Upper lobe of left lung (tissue), 6 donors: ENCODE measurements around the gene GALNT15. TPM values are rescaled to one million over a fixed set of nuclear protein-coding genes. Genes with fewer than 3 reads are reported as not detected.

Experiments used
- ATAC-seq, 2 donors: fragments of 200-7000 bp; cut with Tn5 transposase; one replicate each; pipeline ENCODE4 v1.9.1; 2022; ENCODE audit warnings: mild to moderate bottlenecking in 2 of 2, moderate library complexity in 2 of 2; ENCODE audit not compliant: low FRiP score in 2 of 2
- DNase-seq, 2 donors: peaks; one replicate each; pipeline ENCODE4 v3.0.0-alpha.2; 2019 to 2020
- H3K27ac ChIP-seq, 4 donors: fragments of 200-600 bp; sonication (generic); one replicate each; pipeline ENCODE4 v1.5.1; 2016 to 2019
- H3K27me3 ChIP-seq, 4 donors: fragments of 200-600 bp; sonication (generic); one replicate each; pipeline ENCODE4 v1.5.1; 2017 to 2019
- H3K36me3 ChIP-seq, 4 donors: fragments of 200-600 bp; sonication (generic); one replicate each; pipeline ENCODE4 v1.5.1; 2016 to 2019
- H3K4me1 ChIP-seq, 4 donors: fragments of 200-600 bp; sonication (generic); one replicate each; pipeline ENCODE4 v1.5.1; 2018 to 2019
- H3K4me3 ChIP-seq, 4 donors: fragments of 200-600 bp; sonication (generic); one replicate each; pipeline ENCODE4 v1.5.1; 2017 to 2019; ENCODE audit warnings: mild to moderate bottlenecking in 2 of 4, moderate library complexity in 1 of 4
- H3K9me3 ChIP-seq, 4 donors: fragments of 200-600 bp; sonication (generic); one replicate each; pipeline ENCODE4 v1.5.1; 2018 to 2019
- EP300 ChIP-seq, 4 donors: sonication (generic); formaldehyde crosslinking; IDR thresholded peaks; one replicate each; pipeline ENCODE4 v1.5.1; 2017; ENCODE audit warnings: antibody characterized with exemption in 4 of 4, control low read depth in 2 of 4
- POLR2A ChIP-seq, 4 donors: fragments of 450-650 bp; IDR thresholded peaks; one replicate each; pipeline ENCODE4 v1.5.1; 2016 to 2017; ENCODE audit warnings: antibody characterized with exemption in 4 of 4, mild to moderate bottlenecking in 2 of 4
- POLR2AphosphoS5 ChIP-seq, 2 donors: sonication (generic); formaldehyde crosslinking; IDR thresholded peaks; one replicate each; pipeline ENCODE4 v1.5.1; 2017; ENCODE audit warnings: antibody characterized with exemption in 2 of 2
- WGBS, 2 donors: methylation state at CpG; one replicate each; pipeline ENCODE4 v1.1.5; 2017 to 2018; 5-methylcytosine and 5-hydroxymethylcytosine counted together
- total RNA-seq, 6 donors: library from RNA; depleted of rRNA in 4 of 6; stranded (reverse); fragments of >200 nt in 4 of 6; gene quantifications; one replicate each; pipeline versions ENCODE4 v1.1.0 to v1.2.1, GENCODE V29; 2016 to 2021
- TF ChIP-seq, protein P1 (sequence below), 6 experiments: fragments of 450-650 bp in 4 of 6; fragments of 200-600 bp in 2 of 6; sonication (generic) in 2 of 6; IDR thresholded peaks; one replicate each; pipeline ENCODE4 v1.5.1; 2016 to 2019; ENCODE audit warnings: antibody characterized with exemption in 6 of 6
- donor health status: DM: no; HTN: no; CAD: no; lungs with moderate emphysema.
- donor health status: DM: no; HTN: yes; CAD: no; lungs with severe emphysema.

The GALNT15 gene
- total RNA-seq, 6 donors from 2014 or later: 4.4 to 34.7 (median 11.2) TPM

DNA sequence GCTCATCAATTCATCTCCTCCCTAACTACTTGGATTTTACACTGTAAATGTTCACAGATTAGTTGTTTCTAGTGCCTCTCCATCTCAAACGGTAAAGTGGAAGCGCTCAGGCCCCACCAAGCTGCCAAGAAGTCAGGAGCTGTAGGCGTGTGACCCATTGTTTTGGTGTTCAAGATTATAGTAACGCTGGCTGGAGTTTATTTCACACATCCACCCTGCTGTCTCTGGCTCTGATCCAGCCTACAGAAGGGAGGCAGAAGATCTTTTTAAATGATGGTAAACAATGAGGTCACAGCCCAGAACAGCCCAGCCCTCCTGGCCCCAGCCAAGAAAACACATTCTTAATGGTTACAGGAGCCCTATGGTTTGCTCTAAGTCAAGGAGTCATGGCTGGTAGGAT lies 25.7 kb upstream of the GALNT15 start:
- no peak overlapping the region for H3K4me3 ChIP-seq
- WGBS, 2 donors: 38 to 54% methylated on average over 4 of the region's 4 CpGs
- H3K4me1 ChIP-seq: peaks cover 4 to 21% (median 10%) of the 10 kb centered on the region in 4 donors
- H3K36me3 ChIP-seq: no peaks in the 10 kb centered on the region
- H3K27me3 ChIP-seq: no peaks in the 10 kb centered on the region
- TF ChIP-seq EP300 (IDR thresholded peaks at IDR 0.05) (peak in 2 of 4 donors; percentile 63 to 87), POLR2A (IDR thresholded peaks at IDR 0.05) (no peak), POLR2AphosphoS5 (IDR thresholded peaks at IDR 0.05) (peak; percentile 38 to 82)
- TF ChIP-seq, protein P1, sequence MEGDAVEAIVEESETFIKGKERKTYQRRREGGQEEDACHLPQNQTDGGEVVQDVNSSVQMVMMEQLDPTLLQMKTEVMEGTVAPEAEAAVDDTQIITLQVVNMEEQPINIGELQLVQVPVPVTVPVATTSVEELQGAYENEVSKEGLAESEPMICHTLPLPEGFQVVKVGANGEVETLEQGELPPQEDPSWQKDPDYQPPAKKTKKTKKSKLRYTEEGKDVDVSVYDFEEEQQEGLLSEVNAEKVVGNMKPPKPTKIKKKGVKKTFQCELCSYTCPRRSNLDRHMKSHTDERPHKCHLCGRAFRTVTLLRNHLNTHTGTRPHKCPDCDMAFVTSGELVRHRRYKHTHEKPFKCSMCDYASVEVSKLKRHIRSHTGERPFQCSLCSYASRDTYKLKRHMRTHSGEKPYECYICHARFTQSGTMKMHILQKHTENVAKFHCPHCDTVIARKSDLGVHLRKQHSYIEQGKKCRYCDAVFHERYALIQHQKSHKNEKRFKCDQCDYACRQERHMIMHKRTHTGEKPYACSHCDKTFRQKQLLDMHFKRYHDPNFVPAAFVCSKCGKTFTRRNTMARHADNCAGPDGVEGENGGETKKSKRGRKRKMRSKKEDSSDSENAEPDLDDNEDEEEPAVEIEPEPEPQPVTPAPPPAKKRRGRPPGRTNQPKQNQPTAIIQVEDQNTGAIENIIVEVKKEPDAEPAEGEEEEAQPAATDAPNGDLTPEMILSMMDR (IDR thresholded peaks at IDR 0.05): no peak
- H3K9me3 ChIP-seq: peaks cover 0 to 6% (median 0%) of the 10 kb centered on the region in 4 donors
- DNase-seq: peak in 1 of 2 donors; percentile 36
- peak; percentile 51 to 90 for ATAC-seq
- peak overlapping the region in 3 of 4 donors; percentile 5 to 50 (median 42) for H3K27ac ChIP-seq

DNA sequence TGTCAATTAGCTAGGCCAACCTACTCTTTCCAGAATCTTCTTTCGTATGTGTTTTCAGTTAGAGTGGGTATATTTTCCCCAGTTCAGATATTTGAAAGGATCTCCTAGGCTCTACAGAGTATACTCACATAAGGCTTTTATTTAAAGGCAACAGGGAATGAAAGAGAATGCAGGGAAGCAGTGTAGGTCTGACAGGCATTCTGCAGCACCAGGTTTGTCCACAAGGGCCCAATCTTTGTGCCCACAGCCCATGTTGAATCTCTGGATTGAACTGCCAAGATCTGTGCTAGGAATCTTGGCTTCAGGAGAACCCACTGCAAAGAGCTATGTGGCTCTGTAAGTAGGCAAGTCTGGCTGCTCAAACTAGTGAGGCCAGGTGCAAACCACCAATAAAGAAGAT lies 24.2 kb upstream of the GALNT15 start:
- no peak for TF ChIP-seq POLR2A (IDR thresholded peaks at IDR 0.05)
- TF ChIP-seq EP300 (IDR thresholded peaks at IDR 0.05): no peak
- no peak for TF ChIP-seq POLR2AphosphoS5 (IDR thresholded peaks at IDR 0.05)
- TF ChIP-seq, protein P1 (IDR thresholded peaks at IDR 0.05): no peak
- H3K27ac ChIP-seq: no peak overlapping the region

DNA sequence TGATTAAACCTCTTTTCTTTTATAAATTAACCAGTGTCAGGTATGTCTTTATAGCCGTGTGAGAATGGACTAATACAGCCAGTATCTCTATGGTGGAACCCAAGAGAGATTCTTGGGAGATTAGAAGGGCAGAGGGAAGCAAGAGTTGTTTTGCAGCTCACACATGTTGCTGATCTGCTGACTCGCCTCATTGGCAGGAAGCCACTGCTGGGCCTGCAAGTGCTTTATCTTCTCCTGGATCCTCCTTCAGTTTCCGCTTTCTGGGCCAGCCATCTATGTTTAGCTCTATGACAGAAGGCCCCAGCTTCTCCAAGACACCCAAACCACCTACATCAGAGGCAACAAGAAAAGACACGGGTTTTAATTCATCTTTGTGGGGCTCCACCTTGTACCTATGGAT lies 23.4 kb upstream of the GALNT15 start:
- Histone ChIP-seq H3K27me3 (no peaks in the 10 kb centered on the region), H3K4me1 (peaks cover 4 to 21% (median 10%) of the 10 kb centered on the region in 4 donors), H3K4me3 (no peak overlapping the region), H3K36me3 (no peaks in the 10 kb centered on the region), H3K9me3 (peaks cover 0 to 6% (median 0%) of the 10 kb centered on the region in 4 donors), H3K27ac (no peak overlapping the region)
- ATAC-seq (peak in 1 of 2 donors; percentile 77), DNase-seq (peak in 1 of 2 donors; percentile 48)
- TF ChIP-seq, protein P1 (IDR thresholded peaks at IDR 0.05): no peak
- TF ChIP-seq EP300 (IDR thresholded peaks at IDR 0.05) (no peak), POLR2A (IDR thresholded peaks at IDR 0.05) (no peak), POLR2AphosphoS5 (IDR thresholded peaks at IDR 0.05) (peak in 1 of 2 donors; percentile 15)
- 48 to 52% methylated on average over 4 of the region's 4 CpGs for WGBS, 2 donors

More for the DNA sequence above, 24.2 kb upstream of the GALNT15 start:
- Histone ChIP-seq H3K4me3 (no peak overlapping the region), H3K27me3 (no peaks in the 10 kb centered on the region), H3K36me3 (no peaks in the 10 kb centered on the region), H3K4me1 (peaks cover 4 to 21% (median 10%) of the 10 kb centered on the region in 4 donors), H3K9me3 (peaks cover 0 to 6% (median 0%) of the 10 kb centered on the region in 4 donors)
- DNase-seq: no peak
- ATAC-seq: no peak
- 100% methylated on average over 1 of the region's 1 CpG for WGBS, 2 donors

DNA sequence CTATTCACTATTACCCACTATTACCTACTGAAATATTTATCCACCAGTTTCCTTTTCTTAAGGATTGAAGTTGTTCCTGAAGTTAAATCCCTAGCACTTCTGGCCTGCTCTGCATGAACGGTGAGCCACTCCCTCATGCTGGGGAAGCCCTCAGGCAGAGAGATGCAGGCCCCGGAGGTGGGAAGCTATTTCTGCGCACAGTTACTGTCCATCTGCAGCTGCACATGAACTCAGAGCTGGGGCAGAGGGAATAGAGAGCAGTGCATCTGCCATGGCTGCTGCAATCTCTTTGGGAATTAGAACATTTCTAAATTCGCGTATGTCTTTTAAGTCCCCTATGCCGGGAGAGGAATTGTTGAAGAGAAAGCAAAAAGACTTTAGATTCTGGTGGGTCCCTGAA lies 6.3 kb upstream of the GALNT15 start:
- DNase-seq (no peak), ATAC-seq (no peak)
- WGBS, 2 donors: 89% methylated on average over 6 of the region's 6 CpGs
- Histone ChIP-seq H3K27ac (no peak overlapping the region), H3K36me3 (no peaks in the 10 kb centered on the region), H3K4me3 (no peak overlapping the region), H3K4me1 (peaks cover 0 to 5% (median 0%) of the 10 kb centered on the region in 4 donors), H3K9me3 (no peaks in the 10 kb centered on the region), H3K27me3 (no peaks in the 10 kb centered on the region)
- TF ChIP-seq EP300 (IDR thresholded peaks at IDR 0.05): no peak
- TF ChIP-seq POLR2AphosphoS5 (IDR thresholded peaks at IDR 0.05): no peak
- TF ChIP-seq POLR2A (IDR thresholded peaks at IDR 0.05): no peak
- TF ChIP-seq, protein P1 (IDR thresholded peaks at IDR 0.05): no peak

DNA sequence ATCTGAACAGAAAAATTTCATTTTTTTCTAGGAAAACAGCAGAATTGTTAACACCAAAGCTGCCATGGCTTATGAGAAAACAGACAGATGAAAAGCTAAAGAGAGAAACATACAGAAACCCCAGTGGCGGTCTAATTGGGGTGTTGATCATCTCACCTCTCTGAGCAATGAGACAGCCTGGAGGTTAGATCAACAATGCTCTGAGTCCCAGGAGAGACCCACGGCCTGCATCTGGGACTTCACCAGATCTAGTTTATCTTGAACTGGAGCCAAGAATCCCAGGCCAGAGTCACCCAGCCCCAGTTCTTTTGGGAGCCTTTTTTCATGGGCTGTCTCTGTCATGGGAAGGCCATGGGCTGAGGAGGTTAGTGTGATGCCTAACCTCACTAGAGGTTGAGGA lies 3.5 kb upstream of the GALNT15 start:
- no peak for ATAC-seq
- TF ChIP-seq EP300 (IDR thresholded peaks at IDR 0.05) (no peak), POLR2AphosphoS5 (IDR thresholded peaks at IDR 0.05) (no peak), POLR2A (IDR thresholded peaks at IDR 0.05) (no peak)
- TF ChIP-seq, protein P1 (IDR thresholded peaks at IDR 0.05): no peak
- Histone ChIP-seq H3K4me1 (peaks cover 12 to 22% (median 18%) of the 10 kb centered on the region in 4 donors), H3K27ac (no peak overlapping the region), H3K27me3 (no peaks in the 10 kb centered on the region), H3K4me3 (no peak overlapping the region), H3K36me3 (no peaks in the 10 kb centered on the region), H3K9me3 (no peaks in the 10 kb centered on the region)
- DNase-seq: no peak
- 59 to 65% methylated on average over 2 of the region's 2 CpGs for WGBS, 2 donors
